ENCODE measurements around the gene DGKI. TPM values are rescaled to one million over a fixed set of nuclear protein-coding genes. Genes with fewer than 3 reads are reported as not detected.

Gene DGKI
- total RNA-seq, 1 experiment from 2014 or later, result 0.15 TPM

GRCh38 chr7:137411446-137411845, 435.3 kb downstream of the DGKI start (continued):
- TF ChIP-seq ZBTB33 (IDR thresholded peaks at IDR 0.05; ENCODE audit: extremely low read depth, insufficient replicate concordance, low read length) (no peak), SIN3A (IDR thresholded peaks at IDR 0.05; ENCODE audit: low read depth) (no peak), ELF1 (IDR thresholded peaks at IDR 0.05; ENCODE audit: borderline replicate concordance, low read depth) (no peak), ZFX (IDR thresholded peaks at IDR 0.05) (no peak), CEBPB (IDR thresholded peaks at IDR 0.05; ENCODE audit: low read depth) (no peak), POLR2A (IDR thresholded peaks at IDR 0.05; ENCODE audit: borderline replicate concordance, extremely low read depth, insufficient read depth, insufficient read length) (no peak), JUND (IDR thresholded peaks at IDR 0.05) (no peak)

DNA sequence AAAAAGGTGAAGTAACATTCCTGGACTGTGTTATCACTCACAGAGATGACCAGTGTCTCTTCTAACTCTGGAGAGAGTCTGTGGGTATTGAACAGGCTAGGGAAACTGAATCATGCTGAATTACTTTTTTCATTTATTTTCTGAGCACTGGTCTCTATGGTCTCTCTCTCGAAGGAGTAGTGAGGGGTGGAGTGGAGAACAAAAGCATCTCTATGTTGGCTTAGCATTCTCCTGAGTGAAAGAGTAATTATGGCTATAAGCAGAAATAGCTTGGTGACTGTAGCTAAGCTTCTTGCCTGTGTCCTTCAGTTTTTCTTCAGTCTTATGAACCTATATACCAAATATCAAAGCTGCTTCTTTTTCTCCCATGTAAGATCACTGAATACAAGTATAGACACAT, 438.6 kb downstream of the DGKI start:
- no peaks in the 10 kb centered on the region; a peak in 2 of 4 replicates for H3K9me3 ChIP-seq (ENCODE audit: control insufficient read depth in 1 of 2, insufficient read depth in 1 of 2, low read depth in 1 of 2, low read length in 2 of 2)

More for the DNA sequence above, 438.6 kb downstream of the DGKI start:
- H3K36me3 ChIP-seq (ENCODE audit: control insufficient read depth in 1 of 2, insufficient read depth in 2 of 2, low read length in 2 of 2), result no peaks in the 10 kb centered on the region
- H3K9ac ChIP-seq (ENCODE audit: low read length), result no peak overlapping the region
- no peaks in the 10 kb centered on the region for H3K4me1 ChIP-seq (ENCODE audit: control insufficient read depth in 1 of 2, insufficient read depth in 2 of 2, low read length in 2 of 2)
- TF ChIP-seq YY1 (IDR thresholded peaks at IDR 0.05; ENCODE audit: extremely low read depth, insufficient replicate concordance, low read depth, low read length) (no peak), FOSL1 (IDR thresholded peaks at IDR 0.05; ENCODE audit: low read depth) (no peak), EZH2 (IDR thresholded peaks at IDR 0.05) (no peak), SP1 (IDR thresholded peaks at IDR 0.05; ENCODE audit: low read depth) (no peak), ZBTB33 (IDR thresholded peaks at IDR 0.05; ENCODE audit: extremely low read depth, insufficient replicate concordance, low read length) (no peak), SRF (IDR thresholded peaks at IDR 0.05; ENCODE audit: low read depth) (no peak)
- TF ChIP-seq, protein P1, sequence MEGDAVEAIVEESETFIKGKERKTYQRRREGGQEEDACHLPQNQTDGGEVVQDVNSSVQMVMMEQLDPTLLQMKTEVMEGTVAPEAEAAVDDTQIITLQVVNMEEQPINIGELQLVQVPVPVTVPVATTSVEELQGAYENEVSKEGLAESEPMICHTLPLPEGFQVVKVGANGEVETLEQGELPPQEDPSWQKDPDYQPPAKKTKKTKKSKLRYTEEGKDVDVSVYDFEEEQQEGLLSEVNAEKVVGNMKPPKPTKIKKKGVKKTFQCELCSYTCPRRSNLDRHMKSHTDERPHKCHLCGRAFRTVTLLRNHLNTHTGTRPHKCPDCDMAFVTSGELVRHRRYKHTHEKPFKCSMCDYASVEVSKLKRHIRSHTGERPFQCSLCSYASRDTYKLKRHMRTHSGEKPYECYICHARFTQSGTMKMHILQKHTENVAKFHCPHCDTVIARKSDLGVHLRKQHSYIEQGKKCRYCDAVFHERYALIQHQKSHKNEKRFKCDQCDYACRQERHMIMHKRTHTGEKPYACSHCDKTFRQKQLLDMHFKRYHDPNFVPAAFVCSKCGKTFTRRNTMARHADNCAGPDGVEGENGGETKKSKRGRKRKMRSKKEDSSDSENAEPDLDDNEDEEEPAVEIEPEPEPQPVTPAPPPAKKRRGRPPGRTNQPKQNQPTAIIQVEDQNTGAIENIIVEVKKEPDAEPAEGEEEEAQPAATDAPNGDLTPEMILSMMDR (IDR thresholded peaks at IDR 0.05 in 2 of 3, conservative IDR thresholded peaks at IDR 0.05 in 1 of 3; ENCODE audit: borderline replicate concordance in 1 of 3, insufficient read depth in 1 of 3, low read depth in 2 of 3, low read length in 2 of 3), result no peak
- no peaks in the 10 kb centered on the region for H3K79me2 ChIP-seq (ENCODE audit: insufficient read depth, low read length)
- no TSS peak for BruUV-seq (replicated peaks)
- ChIA-PET RAD21 (ENCODE audit: low non-redundant PET in 1 of 2, low total read pairs in 2 of 2, uncharacterized antibody in 2 of 2, unreplicated experiment in 2 of 2) (no interaction called here), POLR2A (no interaction called here), CTCF (no interaction called here)
- H3K4me3 ChIP-seq (replicated peaks in 1 of 2; ENCODE audit: low read depth in 1 of 2, low read length in 2 of 2), result no peak overlapping the region
- H3K4me2 ChIP-seq (ENCODE audit: low read length), result no peak overlapping the region
- DNase-seq (ENCODE audit: low read depth, low spot score) (no peak), ATAC-seq (no peak)
- H3K9me2 ChIP-seq (ENCODE audit: insufficient read depth), result no peaks in the 10 kb centered on the region
- H3K27me3 ChIP-seq (ENCODE audit: insufficient read depth, low read length), result no peaks in the 10 kb centered on the region
- H2AFZ ChIP-seq (ENCODE audit: low read depth, low read length, poor library complexity, severe bottlenecking), result no peak overlapping the region
- H3K27ac ChIP-seq (ENCODE audit: low read depth, low read length), result no peak overlapping the region
- intact Hi-C loops (cut with micrococcal nuclease), result no loop called here
- H4K20me1 ChIP-seq (ENCODE audit: insufficient read depth), result no peaks in the 10 kb centered on the region

Data from HCT116 (cell line).